Adipose tissue (tissue), 3 donors: ENCODE results near the gene RARB. TPM values are rescaled to one million over a fixed set of nuclear protein-coding genes. Genes with fewer than 3 reads are reported as not detected.

ENCODE experiments used
- H3K27ac ChIP-seq: one replicate; pipeline ENCODE4 v1.5.1; 2013; ENCODE audit warnings: low read depth, low read length
- WGBS, 3 donors: extraction: QIAGEN DNeasy Blood & Tissue Kit; methylation state at CpG; one replicate each; pipeline ENCODE4 v1.1.7; 2013; 5-methylcytosine and 5-hydroxymethylcytosine counted together
- polyA plus RNA-seq, 3 donors: library from polyadenylated mRNA; stranded (reverse); fragments of 200-250 nt; gene quantifications; one replicate each; pipeline ENCODE4 v1.2.3, GENCODE V29; 2013
- donor health status: healthy with polysubstance abuse.
- donor health status: Bipolar disorder and iron deficiency.
- donor health status: healthy.

RARB gene
- polyA plus RNA-seq, 3 donors = 0.75 to 4.7 (median 3.0) TPM

DNA sequence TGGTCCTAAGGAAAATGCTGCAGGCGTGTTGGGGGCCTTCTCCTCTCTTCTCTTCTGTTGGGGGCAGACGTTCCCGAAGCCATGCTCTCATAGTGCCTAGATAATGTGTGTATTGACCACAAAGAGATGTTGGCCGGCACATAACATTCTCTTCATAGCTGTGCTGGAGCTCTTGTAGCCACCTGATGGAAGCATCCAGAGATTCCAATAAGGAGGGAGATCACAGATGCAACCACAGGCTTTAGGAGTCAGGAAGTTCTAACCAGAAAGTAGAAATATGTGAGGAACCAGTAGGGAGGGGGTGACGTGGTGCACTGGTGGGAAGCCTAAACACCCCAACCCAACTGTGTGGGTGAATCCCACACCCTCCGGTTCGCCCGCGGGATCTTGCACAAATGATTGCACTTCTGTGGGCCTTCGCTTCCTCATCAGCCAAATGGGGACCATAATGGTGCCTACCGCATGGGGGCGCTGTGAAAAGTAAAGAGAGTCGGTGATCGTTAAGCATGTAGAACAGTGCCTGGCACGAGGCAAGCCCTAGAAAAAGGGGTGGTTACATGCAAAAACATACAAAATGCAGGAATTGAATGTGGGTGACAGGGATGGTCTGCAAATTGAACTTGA is 148.9 kb downstream of the RARB start:
- H3K27ac ChIP-seq = no peak overlapping the region
- WGBS, 3 donors = 84 to 90% (median 85%) methylated on average over 15 of the region's 15 CpGs

DNA sequence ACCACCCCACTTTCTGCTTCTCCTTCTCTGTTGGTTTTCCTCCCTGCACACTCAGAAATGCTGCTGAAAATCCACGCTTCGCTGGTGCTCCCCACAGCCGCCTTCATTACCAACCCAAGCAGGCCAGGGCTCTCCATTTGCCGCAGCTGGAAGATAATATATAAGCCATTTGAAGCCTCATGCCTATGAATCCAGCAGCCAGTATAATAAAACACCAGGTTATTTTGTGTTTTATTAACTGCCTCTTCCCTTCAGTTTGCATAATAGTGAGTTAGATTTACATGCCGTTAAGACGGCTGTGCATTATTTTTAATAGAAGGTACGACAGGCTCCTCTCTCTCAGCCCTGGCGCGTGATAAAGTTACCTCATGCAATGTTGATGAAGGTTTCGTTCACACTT is 150.0 kb downstream of the RARB start:
- WGBS, 3 donors = 94 to 97% (median 97%) methylated on average over 10 of the region's 10 CpGs
- no peak overlapping the region for H3K27ac ChIP-seq

DNA sequence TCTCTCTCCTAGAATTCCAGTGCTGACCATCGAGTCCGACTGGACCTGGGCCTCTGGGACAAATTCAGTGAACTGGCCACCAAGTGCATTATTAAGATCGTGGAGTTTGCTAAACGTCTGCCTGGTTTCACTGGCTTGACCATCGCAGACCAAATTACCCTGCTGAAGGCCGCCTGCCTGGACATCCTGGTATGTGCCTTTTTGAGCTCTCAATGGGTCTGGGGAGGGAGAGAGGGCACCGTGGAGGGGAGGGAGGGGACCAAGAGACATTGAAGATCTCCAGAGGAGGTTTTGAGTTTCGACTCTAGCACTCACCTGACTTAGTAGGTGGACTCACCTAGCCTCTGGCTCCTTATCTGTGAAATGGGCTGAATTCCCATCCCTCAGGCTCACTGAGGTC is 152.5 kb downstream of the RARB start:
- 82 to 93% (median 89%) methylated on average over 8 of the region's 8 CpGs for WGBS, 3 donors
- H3K27ac ChIP-seq = no peak overlapping the region

DNA sequence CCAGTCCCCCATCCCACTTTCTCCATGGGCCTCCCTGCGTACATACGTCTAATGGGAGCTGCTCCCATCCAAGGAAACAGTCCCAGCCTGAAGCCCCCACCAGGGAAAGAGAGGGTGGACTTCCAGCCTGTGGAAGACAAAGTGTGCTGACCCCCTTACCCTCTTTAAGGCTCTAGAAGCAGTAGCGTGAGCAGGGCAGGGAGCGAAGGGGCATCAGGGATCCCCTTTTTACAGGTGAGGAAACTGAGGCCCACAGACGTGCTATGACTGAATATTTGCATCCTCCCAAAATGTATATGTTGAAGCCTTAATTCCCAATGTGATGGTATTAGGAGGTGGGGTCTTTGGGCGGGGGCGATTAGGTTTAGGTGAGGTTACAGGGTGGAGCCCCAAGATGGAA is 153.3 kb downstream of the RARB start:
- 97 to 98% (median 98%) methylated on average over 7 of the region's 7 CpGs for WGBS, 3 donors
- no peak overlapping the region for H3K27ac ChIP-seq

DNA sequence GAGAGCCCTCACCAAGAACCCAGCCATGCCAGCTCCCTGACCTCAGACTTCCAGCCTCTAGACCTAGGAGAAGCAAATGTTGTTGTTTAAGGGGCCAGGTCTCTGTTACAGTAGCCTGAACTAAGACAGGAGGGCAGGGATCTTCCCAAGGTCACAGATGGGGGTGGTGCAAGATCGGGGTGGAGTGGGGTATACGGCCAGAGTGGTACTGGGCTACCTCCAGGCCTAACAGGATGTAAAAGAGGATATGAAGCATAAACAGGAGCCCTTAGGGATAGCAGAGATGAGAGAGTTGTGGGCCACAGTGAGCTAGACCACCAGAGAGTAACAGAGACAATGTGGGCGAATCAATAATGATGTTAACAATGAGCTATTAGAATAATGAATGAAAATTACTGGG is 153.8 kb downstream of the RARB start:
- 86 to 95% (median 94%) methylated on average over 3 of the region's 3 CpGs for WGBS, 3 donors
- no peak overlapping the region for H3K27ac ChIP-seq

DNA sequence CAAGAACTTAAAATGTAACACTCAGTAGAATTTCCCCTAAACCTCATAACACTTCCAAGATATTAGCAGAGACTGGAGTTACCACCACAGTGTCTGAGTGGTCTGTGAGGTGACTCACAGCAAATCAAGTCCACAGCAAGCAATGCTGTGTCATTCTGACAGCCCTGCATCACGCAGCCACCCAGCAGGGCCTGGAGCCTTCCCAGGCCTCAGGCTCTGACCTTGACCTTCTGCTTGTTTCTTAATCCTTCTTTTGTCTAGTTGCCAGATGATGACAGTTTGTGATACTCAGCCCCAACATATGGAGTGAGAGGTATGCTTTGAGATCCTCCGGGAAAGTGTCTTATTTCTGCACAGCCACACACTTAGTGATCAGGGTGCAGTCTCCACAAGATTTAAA is 154.2 kb downstream of the RARB start:
- WGBS, 3 donors = 84 to 97% (median 92%) methylated on average over 2 of the region's 2 CpGs
- H3K27ac ChIP-seq = no peak overlapping the region

DNA sequence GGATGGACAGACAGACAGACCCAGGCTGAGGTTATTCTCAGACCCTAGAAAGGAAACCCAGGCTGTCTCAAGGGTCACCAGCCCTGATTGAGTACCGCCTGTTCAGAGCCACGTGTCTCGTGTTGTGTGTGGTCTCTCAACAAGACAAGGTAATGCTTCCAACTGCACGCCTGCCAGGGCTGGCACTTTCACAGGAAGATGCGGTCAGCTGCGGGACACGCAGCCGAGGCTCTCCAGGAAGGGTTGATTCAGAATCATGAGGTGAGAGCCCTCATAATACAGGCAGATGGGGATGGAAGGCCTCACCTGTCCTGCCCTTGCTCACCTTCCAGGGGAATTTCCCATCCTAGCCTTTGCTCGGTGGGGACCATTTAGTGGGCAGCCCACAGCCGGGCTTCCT is 155.3 kb downstream of the RARB start:
- H3K27ac ChIP-seq = no peak overlapping the region
- 91 to 96% (median 95%) methylated on average over 10 of the region's 10 CpGs for WGBS, 3 donors

DNA sequence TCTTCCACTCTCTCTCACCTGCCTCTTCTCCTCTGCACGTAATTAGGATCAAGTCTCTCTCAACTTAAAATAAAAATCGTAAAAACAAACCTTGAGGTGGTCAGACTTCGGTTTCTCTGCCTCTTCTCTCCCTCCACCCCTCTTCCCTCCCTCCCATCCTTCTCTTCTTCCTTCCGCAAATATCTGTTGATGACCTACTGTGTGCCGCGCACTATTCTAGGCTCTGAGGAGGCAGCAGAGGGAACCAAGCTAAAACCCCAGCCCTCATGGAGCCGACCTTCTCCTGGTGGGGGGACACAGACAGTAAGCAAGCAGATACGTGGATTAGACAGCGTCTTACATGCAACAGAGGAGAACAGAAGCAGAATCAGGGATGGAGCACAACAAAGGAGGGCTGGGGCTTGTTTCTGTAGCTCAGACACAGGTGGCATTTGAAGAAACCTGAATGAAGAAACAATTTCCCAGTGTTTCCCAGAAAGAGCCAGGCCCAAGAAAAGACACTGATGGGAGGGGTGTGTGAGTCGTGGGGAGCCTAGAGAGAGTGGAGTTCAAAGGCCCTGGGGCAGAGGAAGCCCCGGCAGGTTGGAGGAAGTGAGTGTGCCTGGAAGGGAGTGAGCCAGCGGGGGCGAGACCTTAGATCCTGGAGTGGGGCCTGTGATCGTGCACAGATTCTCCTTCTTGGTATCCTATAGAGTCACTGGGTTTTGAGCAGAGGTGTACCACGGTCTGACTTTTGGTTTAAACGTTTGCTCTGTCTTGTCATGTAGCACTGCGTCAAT is 156.1 kb downstream of the RARB start:
- H3K27ac ChIP-seq = no peak overlapping the region
- 79 to 89% (median 85%) methylated on average over 17 of the region's 17 CpGs for WGBS, 3 donors

DNA sequence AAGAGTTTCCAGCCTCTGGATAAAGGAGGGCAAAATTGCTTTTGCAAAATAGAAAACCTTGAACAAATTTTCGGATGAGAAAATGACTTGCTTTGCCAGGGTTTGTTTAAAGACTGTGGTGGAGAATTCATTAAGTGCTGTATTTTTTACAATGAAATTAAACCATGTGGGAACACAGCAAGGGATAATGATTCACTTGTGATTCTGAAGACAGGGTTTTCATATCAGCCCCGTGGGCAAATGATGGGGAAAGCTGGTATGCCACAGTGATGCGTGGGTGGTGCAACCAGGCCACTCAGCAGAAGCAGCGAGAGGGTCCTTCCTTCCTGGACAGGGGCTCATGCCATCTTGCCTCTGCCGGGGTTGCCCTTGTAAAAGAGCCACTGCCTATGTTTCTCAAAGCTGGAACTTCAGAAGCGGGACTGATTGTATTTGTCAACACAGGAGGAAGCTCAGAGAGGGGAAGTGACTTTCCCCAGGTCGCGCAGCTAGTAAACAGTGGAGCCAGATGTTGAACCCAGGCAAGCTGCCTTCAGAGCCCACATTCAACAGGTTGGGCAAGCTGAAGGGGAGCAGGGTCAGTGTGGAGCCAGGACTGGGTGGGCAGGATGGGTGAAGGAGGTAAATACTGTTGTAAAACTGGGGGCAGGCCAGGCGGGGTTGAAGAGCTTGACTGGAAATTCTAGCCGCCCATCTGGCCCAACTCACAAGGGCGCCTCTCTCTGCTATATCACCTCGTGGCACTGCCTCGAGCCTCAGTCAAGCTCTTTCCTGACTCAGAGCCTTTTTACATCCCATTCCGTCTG is 157.5 kb downstream of the RARB start:
- no peak overlapping the region for H3K27ac ChIP-seq
- 83 to 89% (median 88%) methylated on average over 14 of the region's 14 CpGs for WGBS, 3 donors

DNA sequence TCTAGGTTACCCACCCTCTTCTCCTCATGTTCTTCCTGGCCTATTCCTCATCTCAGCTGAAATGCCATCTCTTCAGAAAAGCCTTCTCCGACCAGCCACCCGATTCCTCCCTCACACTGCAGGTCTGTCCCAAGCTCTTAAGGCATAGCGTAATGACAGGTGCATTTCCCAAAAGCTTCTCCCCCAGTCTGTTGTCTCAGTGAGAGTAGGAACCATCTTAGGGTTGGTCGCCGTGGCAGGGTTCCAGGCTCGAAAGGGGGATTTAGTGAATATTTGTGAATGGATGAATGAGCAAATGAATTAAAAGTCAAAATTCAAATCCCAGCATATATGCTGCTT is 158.1 kb downstream of the RARB start:
- H3K27ac ChIP-seq = no peak overlapping the region
- WGBS, 3 donors = 93 to 96% (median 96%) methylated on average over 6 of the region's 6 CpGs

DNA sequence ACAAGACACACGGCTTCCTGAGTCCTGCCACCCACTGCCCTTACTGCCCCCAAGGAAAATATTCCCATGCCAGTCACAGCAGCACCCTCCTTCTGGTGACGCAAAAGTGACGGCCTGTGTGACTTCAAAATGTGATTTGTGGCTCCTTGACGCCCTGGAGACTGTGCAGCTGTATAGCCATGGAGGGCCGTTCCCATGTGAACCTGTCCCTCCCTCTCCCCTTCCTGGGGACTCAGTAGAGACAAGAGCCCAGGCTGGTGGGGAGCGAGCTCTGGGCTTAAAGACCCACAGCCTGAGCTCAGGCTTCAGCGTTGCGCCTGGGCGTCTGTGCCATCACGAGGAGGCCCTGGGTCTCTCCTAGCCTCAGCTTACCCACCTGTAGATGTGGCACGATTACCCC is 158.5 kb downstream of the RARB start:
- H3K27ac ChIP-seq = no peak overlapping the region
- 82 to 95% (median 94%) methylated on average over 11 of the region's 11 CpGs for WGBS, 3 donors

DNA sequence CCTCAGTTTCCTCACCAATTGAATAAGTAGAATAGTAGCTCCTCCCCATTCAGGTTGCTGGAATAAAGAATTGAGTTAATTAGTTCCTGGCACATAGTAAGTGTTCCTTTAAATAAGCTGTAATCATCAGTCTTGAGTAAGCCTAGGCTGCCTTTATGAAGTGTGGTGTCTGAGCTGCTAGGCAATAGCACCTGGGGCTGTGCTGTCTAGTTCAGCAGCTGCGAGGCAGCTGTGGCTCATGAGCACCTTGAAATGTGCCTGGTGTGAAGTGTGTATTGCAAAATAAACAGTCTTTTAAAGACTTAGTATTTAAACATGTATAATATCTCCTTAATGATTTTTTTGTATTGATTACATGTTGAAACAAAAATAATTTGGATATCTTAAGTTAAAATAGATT is 159.0 kb downstream of the RARB start:
- WGBS, 3 donors = 50 to 97% (median 93%) methylated on average over 1 of the region's 1 CpG

DNA sequence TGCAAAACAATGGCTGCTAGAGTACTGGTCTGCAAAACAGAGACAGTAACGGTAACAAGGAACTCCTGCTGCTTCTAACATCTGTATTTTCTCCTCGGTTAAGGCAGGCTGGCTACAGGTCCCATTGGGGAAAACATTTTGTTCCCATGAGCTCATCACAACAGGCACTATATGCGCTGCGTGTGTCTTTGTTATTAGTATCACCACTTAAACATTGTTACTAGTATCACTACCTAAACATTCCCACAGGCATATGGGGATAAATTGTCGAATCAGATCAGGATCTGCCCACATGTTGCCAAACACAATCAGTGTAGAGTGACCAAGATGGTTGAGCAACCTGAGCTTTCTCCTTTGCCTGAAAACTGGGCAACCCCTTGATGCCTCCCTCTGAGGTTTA is 159.5 kb downstream of the RARB start:
- 79 to 88% (median 86%) methylated on average over 5 of the region's 5 CpGs for WGBS, 3 donors
- H3K27ac ChIP-seq = no peak overlapping the region

More for the DNA sequence above, 159.0 kb downstream of the RARB start:
- no peak overlapping the region for H3K27ac ChIP-seq

DNA sequence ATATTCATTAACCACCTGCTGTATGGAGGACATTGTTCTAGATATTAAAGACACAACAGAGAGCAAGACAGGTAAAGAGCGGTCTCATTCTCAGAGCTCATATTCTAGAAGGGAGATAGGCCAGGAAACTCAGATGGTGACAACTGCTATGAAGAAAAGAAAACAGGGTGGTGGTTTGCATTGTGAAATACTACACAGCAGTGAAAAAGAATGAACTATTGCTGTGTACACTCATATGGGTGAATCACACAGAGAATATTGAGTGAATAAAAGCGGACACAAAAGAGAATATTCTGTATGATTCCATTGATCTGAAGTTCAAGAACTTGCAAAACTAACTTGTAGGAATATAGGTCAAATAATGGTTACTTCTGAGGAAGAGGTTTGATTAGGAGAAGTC is 159.9 kb downstream of the RARB start:
- no peak overlapping the region for H3K27ac ChIP-seq
- WGBS, 3 donors = 95 to 99% (median 97%) methylated on average over 2 of the region's 2 CpGs

DNA sequence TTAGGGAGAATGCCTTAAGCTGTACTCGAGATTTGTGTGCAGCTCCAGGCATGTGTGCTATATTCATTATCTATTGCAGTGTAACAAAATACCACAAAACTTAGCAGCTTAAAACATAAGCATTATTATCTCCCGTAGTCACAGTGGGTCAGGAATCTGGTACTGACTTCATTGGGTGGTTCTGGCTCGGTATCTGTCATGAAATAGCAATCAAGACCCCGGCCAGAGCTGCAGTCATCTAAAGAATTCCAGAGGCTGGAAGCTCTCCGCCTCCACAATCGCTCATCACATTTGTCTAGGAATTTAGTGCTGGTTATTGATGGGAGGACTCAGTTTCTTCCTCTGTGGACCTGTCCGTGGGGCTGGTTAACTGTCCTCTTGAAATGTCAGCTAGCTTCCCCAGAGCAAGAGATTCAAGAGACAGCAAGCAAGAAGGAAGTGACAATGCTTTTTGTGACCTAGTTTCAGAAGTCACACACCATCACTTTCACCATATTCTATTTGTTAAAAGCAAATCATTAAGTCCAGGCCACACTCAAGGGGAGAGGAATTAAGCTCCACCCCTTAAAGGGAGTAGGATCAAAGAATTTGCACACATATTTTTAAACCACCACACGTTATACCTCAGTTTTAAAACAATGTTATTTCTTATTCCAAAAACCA is 160.5 kb downstream of the RARB start:
- 82 to 92% (median 87%) methylated on average over 8 of the region's 8 CpGs for WGBS, 3 donors
- H3K27ac ChIP-seq = no peak overlapping the region

DNA sequence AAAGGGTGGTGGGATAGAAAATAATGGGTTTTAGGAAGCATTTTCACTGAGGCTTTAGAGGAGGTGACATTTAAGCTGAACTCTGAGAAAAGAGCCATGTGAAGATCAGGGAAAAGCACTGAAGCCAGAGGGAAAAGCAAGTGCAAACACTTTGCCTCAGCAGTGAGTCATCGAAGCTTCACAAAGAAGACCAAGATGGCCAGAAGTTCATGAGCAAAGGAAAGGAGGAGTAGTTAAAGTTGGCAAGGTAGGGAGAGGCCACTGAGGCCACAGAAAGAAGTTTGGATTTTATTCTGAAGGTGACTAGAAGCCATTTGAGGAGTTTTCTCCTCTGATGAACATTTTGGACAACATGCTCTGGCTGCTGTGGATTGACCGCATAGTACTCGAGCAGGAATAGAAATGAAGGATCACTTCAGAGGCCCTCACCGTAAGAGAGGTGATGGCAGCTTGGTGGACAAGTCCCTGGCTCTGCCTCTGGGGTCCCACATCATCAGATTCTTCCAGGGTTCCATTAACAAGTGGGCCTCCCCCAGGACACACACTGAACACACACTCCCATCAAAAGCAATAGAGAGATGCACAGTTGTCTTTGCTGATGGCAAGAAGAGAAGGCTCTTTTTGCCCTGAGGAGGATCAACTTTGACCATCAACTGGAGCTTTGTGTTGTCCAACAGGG is 161.2 kb downstream of the RARB start:
- H3K27ac ChIP-seq = no peak overlapping the region
- WGBS, 3 donors = 92 to 99% (median 95%) methylated on average over 4 of the region's 4 CpGs

DNA sequence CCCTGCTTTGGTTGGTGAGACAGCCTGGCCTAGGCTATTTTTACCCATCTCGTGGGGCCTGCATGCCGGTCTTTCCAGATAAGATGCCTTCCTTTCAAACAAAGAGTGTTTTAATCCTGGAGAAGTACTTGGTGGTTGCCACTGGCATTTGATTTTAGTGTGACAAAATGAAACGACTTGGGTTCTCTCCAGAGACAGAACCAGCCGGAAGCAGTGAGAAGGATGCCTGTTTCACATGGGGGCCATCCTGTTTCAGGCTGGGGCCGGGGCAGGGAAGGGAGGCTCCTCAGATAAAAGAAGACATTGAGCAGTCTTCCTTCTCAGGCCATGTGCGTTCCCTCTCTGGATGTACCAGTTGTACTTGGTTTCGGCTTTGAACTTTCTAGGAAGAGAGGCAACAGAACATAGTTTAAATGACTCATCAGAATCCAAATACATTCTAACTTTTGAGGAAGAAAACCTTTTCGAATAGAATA is 161.8 kb downstream of the RARB start:
- 75 to 80% (median 77%) methylated on average over 8 of the region's 8 CpGs for WGBS, 3 donors
- H3K27ac ChIP-seq = no peak overlapping the region

DNA sequence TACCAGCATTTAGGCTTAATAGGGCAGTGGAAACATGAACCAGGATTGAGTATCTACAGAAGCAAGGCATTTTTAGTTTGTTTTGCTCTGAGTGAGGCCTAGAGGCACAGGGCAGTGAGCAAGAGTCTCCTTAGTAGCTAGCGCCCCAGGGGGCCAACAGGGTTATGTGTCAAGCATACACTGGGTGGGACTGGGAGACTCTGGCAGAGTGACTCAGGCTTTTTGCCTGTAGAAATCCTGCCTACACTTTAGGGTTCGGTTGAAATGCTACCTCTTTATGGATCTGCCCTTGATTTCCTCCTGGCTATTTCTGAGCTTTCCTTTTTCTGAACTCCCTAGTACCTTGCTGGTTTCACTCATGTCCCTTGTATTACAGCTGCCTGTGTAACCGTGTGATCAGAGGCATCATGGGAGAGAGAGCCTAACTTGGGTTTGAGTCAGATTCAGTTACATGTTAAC is 164.5 kb downstream of the RARB start:
- H3K27ac ChIP-seq = no peak overlapping the region
- WGBS, 3 donors = 32 to 36% (median 32%) methylated on average over 3 of the region's 3 CpGs
